ENCODE measurements around the gene PRR18.

Gene PRR18

DNA sequence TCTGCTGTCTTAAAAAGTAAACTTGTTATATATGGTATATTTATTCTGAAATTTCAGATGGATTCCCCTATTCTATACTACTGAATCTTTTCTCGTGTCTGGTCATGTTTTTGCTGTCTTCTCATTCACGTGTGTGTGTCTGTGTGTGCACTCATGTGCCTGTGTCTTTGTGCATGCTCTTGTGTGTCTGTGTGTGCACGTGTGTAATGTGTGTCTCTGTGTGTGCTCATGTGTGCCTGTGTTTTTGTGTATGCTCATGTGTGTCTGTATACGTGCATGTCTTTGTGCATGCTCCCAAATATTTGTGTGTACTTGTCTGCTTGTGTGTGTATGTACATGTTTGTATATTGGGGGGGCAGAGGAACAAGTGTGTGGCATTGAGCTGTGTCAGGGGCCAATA, 34.0 kb downstream of the PRR18 start:
- DNase-seq: no peak

DNA sequence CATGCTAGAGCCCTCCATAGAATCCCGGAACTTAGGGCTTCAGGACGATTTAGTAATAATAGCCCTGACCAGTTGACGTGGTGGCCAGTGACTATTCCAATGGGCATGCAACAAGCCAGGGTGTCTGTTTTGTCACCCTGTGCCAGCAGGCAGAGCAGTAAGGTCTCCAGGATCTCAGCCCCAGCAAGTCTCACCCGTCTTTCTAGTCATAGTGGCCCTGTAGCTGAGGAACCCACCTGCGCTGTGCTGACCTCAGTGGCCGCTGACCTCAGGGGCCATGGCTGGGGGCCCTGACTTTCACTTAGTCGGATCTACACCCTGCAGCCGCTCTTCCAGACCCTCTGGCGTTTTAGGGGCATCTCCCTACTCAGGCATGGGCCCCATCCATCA, 36.8 kb downstream of the PRR18 start:
- DNase-seq: no peak

DNA sequence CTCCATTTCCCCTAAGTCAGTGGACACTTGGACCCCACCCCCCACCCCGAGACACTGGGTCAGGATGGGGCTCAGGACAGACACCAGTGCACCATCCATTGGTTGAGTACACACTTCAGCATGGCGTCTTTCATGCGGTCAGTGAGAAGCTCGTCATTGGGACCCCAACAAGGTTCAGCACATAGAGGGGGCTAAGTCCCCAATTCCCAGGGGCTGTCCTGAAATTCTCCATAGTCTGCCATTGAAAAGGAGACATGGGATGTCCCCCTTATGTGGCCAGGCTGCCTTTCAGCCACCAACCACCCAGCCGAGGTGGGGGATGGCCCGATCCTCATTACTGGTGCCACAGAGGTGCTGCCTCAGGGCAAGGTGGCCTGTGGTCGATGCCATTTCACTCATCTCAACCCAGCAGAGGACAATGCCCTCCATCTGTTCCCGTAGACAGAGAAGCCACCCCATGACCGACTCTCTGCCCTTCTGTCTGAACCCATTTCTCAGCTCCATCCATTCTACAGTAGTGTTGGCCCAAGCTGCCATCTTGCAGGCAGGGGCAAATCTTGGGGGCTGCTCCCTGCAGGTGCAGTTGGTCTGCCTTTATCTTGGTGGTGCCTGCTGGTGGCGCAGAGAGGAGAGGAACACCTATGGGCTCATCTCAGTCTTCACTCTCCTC, 37.4 kb downstream of the PRR18 start:
- no peak for DNase-seq

DNA sequence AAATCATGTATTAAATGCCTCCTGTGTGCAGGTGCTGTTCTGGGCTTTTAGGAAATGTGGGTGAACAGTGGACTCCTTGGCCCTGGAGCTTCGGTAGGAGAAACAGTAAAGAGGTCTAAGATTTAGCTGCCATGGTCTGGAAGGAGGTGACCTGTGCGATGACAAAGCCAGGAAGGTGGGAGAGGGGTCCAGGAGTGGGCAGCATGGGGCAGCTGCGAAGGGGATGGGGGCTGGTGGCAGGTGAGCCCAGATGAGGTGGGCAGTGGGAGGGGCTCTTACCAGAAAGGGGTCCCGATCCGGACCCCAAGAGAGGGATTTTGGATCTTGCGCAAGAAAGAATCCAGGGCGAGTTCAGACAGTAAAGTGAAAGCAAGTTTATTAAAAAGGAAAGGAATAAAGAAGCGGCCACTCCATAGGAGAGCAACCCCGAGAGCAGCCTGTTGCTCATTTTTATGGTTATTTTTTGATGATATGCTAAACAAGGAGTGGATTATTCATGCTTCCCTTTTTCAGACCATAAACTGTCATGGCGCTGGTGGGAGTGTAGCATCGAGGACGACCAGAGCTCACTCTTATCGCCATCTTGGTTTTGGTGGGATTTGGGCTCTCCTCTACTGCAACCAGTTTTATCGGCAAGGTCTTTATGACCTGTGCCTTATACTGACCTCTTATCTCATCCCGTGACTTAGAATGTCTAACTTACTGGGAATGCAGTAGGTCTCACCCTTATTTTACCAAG, 38.7 kb downstream of the PRR18 start:
- DNase-seq: no peak

DNA sequence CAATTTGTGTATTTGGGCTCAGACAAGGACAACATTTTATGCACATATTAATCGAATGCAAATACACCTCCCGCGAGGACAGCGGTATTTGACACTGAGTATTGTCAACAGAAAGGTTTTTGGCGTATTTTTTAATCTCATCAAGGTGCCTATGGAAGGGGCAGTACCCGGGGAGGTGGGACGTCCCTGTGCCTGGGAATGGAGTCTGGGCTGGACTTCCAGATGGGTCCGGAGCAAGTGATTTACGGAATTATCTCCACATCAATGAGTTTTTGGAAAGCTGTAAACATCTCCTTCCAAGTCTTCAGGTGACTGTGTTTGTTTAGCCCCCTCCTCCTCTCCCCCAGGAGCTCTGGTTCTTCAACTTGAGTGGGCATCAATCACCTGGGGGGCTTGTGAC, 39.8 kb downstream of the PRR18 start:
- DNase-seq: no peak

DNA sequence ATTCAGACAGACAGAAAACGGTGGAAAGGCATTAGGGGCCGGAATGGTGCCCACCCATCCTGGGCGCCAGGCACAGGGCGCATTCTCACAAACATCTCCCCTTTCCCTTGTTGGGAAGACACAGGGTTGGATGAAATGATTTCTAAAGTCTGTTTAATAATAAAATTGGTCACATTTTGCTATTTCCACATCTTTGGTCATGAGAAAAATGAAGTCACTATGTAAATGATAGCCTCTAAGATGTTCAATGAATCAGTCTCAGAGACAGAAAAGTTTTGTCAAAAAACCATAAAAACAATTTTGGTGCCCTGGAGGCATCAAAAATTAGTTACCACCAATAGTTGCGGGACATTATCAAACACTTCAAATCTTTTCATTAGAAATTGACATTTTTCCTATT, 40.7 kb downstream of the PRR18 start:
- DNase-seq: no peak

DNA sequence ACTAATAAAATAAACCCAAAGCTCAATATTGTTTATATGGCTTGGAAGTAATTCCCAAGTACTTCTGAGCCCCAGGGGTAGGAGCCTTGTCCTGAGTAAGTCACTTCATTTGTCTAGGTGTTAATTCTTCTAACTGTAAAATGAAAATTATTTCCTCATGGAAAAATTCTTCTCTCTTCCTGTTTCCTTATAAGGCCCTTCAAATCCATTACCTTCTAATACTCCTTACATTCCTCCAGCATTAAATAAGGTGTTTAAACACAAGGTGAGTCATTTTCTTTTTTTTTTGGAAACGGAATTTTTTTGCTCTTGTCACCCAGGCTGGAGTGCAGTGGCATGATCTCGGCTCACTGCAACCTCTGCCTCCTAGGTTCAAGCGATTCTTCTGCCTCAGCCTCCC, 41.9 kb downstream of the PRR18 start:
- no peak for DNase-seq

DNA sequence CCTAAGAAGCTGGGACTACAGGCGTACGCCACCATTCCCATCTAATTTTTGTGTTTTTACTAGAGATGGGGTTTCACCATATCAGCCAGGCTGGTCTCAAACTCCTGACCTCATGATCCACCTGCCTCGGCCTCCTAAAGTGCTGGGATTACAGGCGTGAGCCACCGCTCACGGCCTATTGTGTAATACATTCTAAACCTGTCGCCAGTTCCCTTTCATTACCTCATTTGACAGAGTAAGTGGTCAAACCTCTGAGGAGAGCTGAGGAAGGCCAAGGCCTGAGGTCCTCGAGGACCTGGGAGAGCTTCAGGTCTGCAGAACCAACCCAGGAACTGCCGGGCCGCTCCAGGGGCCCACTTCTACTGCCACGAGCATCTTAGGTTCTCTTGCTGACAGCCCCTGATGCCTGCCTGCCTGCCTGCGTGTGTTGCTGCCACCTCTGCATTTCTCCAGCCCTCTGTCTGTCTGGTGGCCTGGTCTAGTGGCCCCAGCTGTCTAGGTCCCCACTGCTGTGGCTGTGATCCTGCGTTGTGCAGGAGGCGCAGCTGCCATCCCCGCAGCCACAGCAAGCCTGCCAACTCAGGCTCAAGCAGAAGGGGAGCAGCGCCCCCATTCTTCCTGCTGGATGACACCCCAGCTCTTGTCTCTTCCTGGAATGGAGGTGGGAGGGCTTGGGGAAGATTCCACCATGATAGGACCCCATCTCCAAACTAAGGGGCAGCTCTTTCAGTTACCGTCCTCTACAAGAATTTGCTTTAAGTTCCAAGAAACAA, 45.3 kb downstream of the PRR18 start:
- DNase-seq: no peak

DNA sequence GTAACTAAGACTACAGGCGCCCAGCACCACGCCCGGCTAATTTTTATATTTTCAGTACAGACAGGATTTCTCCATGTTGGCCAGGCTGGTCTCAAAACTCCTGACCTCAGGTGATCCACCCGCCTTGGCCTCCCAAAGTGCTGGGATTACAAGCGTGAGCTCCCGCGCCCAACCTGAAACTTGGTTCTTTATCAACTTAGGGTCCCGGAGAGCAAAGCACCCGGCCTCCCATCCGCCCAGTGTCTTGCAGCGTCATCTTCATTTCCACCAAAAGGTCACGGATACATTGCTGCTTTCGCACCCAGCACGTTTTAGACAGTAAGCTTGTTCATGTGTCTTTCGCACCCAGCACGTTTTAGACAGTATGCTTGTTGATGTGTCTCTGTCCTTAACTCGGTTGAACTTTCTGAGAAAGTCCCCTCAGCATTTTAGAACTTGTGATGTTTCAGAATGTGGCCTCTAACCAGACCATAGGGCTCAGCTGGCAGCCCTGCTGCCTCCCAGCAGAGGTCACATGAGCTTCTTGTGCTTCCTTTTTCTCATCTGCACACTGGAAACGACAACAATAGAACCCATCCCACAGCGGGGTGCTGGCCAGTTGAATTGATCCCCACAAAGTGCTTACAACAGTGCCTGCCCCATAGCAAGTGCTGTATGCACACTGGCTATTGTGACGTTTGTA, 48.8 kb downstream of the PRR18 start:
- no peak for DNase-seq

DNA sequence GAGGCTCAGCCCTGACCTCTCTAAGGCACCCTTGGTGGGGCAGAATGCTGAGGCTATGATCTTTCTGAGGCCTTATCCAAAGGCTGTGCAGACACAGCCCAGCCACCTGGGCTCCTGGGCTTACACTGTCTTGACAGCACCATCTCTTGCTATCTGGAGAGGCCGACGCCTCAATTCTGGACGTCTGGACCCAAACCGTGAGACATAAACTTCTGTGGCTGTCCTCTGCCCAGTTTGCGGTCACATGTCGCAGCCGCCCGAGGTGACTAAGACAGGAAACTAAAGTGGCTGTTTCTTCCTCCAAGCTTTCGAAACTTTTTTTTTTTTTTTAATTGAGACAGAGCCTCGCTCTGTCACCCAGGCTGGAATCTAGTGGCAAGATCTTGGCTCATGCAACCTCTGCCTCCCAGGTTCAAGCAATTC, 49.3 kb downstream of the PRR18 start:
- no peak for DNase-seq

DNA sequence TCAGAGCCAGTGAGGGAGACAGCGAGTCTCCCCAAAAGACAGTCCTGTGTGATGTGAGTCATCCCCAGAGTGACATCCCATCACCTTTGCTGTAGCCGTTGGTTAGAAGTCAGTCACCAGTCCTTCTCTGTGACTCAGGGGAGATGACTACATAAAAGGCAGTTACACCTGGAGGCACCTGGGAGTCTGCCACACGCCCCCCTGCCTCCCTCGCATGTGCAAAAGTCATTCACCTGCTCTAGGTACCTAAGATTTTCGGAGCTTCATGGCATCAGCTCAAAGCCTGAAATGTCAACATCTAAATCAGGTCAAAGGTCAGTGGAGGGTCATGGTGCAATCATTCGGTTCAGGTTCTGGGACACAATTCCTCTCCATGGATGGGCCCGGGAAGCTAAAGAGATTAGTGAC, 50.3 kb downstream of the PRR18 start:
- no peak for DNase-seq
